ENCODE results near the gene ANKRD52.

DNA sequence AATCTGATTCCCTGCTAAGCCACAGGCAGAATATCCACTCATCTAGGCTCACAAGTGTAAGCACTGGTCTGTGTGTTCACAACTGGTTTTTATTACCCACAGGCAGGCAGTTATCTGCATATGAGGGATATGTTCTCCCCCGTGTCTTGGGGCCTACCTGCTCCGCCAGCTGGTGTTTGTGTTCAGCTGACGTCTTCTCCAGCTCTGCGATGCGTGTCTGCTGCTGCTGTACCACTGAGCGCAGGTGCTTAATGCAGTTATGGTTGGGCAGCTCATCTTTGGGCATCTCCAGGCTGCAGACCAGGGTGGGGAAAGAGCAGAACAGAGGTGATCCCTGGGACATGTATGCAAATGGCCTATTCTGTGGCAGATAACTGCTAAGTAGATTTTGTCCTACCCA lies 50.2 kb downstream of the ANKRD52 start:
- TF ChIP-seq YY1 (IDR thresholded peaks at IDR 0.05; ENCODE audit: insufficient read depth, insufficient read length) (no peak), ZNF274 (IDR thresholded peaks at IDR 0.05; ENCODE audit: low read depth, low read length) (no peak)

Measured in NT2/D1 (cell line).